H9 (cell line): ENCODE results near the gene OR4X1. TPM values are rescaled to one million over a fixed set of nuclear protein-coding genes. Genes with fewer than 3 reads are reported as not detected.

Experiments
- DNase-seq: peaks from one replicate; pipeline ENCODE4 v3.0.0-alpha.2; 2017
- H2AFZ ChIP-seq: one replicate; pipeline ENCODE4 v1.6.1; 2013; ENCODE audit warnings: mild to moderate bottlenecking, low read length, control low read depth, moderate library complexity
- H2AK5ac ChIP-seq: 2 replicates; pipeline ENCODE4 v1.6.1; 2013; ENCODE audit warnings: low read length, control low read depth, mixed read lengths; ENCODE audit not compliant: insufficient read length
- H2BK120ac ChIP-seq: one replicate; pipeline ENCODE4 v1.6.1; 2013; ENCODE audit warnings: low read depth, mild to moderate bottlenecking, low read length, control low read depth, inconsistent platforms; ENCODE audit not compliant: poor library complexity, severe bottlenecking
- H2BK12ac ChIP-seq: 2 replicates; pipeline ENCODE4 v1.6.1; 2013; ENCODE audit warnings: low read length, control low read depth, mixed read lengths, low read depth; ENCODE audit not compliant: insufficient read length
- H2BK15ac ChIP-seq: 2 replicates; pipeline ENCODE4 v1.6.1; 2013; ENCODE audit warnings: low read depth, low read length, control low read depth
- H2BK20ac ChIP-seq: one replicate; pipeline ENCODE4 v1.6.1; 2013; ENCODE audit warnings: low read depth, mild to moderate bottlenecking, low read length, control low read depth, inconsistent platforms; ENCODE audit not compliant: poor library complexity, severe bottlenecking
- H2BK5ac ChIP-seq: 2 replicates; pipeline ENCODE4 v1.6.1; 2013; ENCODE audit warnings: low read length, control low read depth, mixed read lengths; ENCODE audit not compliant: insufficient read length
- H3K14ac ChIP-seq: 2 replicates; pipeline ENCODE4 v1.6.1; 2013; ENCODE audit warnings: low read length, control low read depth; ENCODE audit not compliant: insufficient read depth
- H3K18ac ChIP-seq: 2 replicates; pipeline ENCODE4 v1.6.1; 2013; ENCODE audit warnings: low read depth, mild to moderate bottlenecking, mixed read lengths, low read length, control low read depth; ENCODE audit not compliant: insufficient read length
- H3K23ac ChIP-seq: 2 replicates; pipeline ENCODE4 v1.6.1; 2013; ENCODE audit warnings: low read length, control low read depth, mixed read lengths, low read depth; ENCODE audit not compliant: insufficient read length
- H3K23me2 ChIP-seq: 2 replicates; pipeline ENCODE4 v1.6.1; 2013; ENCODE audit warnings: low read depth, mild to moderate bottlenecking, mixed read lengths, low read length, control low read depth; ENCODE audit not compliant: insufficient read length, poor library complexity, severe bottlenecking
- H3K27ac ChIP-seq: 2 replicates; pipeline ENCODE4 v1.5.1; 2013; ENCODE audit warnings: low read length, control low read depth, mixed read lengths, low read depth; ENCODE audit not compliant: insufficient read length
- H3K27me3 ChIP-seq: 2 replicates; pipeline ENCODE4 v1.6.1; 2013; ENCODE audit warnings: low read length, control low read depth, inconsistent platforms; ENCODE audit not compliant: insufficient read depth
- H3K4ac ChIP-seq: 2 replicates; pipeline ENCODE4 v1.6.1; 2013; ENCODE audit warnings: low read depth, mild to moderate bottlenecking, control low read depth, inconsistent platforms, low read length, moderate library complexity
- H3K4me1 ChIP-seq: 2 replicates; pipeline ENCODE4 v1.6.1; 2013; ENCODE audit warnings: low read length, control low read depth, inconsistent platforms; ENCODE audit not compliant: insufficient read depth
- H3K4me2 ChIP-seq: 2 replicates; pipeline ENCODE4 v1.6.1; 2013; ENCODE audit warnings: low read length, control low read depth, mixed read lengths; ENCODE audit not compliant: insufficient read length, insufficient read depth
- H3K56ac ChIP-seq: 2 replicates; pipeline ENCODE4 v1.6.1; 2013; ENCODE audit warnings: low read depth, mild to moderate bottlenecking, mixed read lengths, low read length, control low read depth; ENCODE audit not compliant: insufficient read length
- H3K79me1 ChIP-seq: 2 replicates; pipeline ENCODE4 v1.6.1; 2013; ENCODE audit warnings: low read depth, mild to moderate bottlenecking, moderate library complexity, low read length, control low read depth, inconsistent platforms; ENCODE audit not compliant: insufficient read depth, poor library complexity, severe bottlenecking
- H3K79me2 ChIP-seq: 2 replicates; pipeline ENCODE4 v1.6.1; 2013; ENCODE audit warnings: low read length, control low read depth, inconsistent platforms; ENCODE audit not compliant: insufficient read depth
- H3K9ac ChIP-seq: 2 replicates; pipeline ENCODE4 v1.6.1; 2013; ENCODE audit warnings: low read length, control low read depth, mixed read lengths; ENCODE audit not compliant: insufficient read length; ENCODE audit errors: extremely low read depth
- H3K9me3 ChIP-seq: one replicate; pipeline ENCODE4 v1.6.1; 2013; ENCODE audit warnings: low read depth, low read length, inconsistent platforms; ENCODE audit not compliant: control insufficient read depth
- H3T11ph ChIP-seq: one replicate; pipeline ENCODE4 v1.6.1; 2013; ENCODE audit warnings: mild to moderate bottlenecking, low read length, control low read depth, inconsistent platforms
- H4K20me1 ChIP-seq: one replicate; pipeline ENCODE4 v1.6.1; 2013; ENCODE audit not compliant: control insufficient read depth, insufficient read length, insufficient read depth
- H4K5ac ChIP-seq: 2 replicates; pipeline ENCODE4 v1.6.1; 2013; ENCODE audit warnings: low read depth, mild to moderate bottlenecking, mixed read lengths, low read length, control low read depth; ENCODE audit not compliant: insufficient read length
- H4K8ac ChIP-seq: replicated peaks from 2 replicates; pipeline ENCODE4 v1.6.1; 2013; ENCODE audit warnings: low read length, control low read depth, mixed read lengths, low read depth; ENCODE audit not compliant: insufficient read length
- H4K91ac ChIP-seq: 2 replicates; pipeline ENCODE4 v1.6.1; 2013; ENCODE audit warnings: low read depth, mild to moderate bottlenecking, moderate library complexity, mixed read lengths, low read length, control low read depth; ENCODE audit not compliant: insufficient read length
- H3K27ac Mint-ChIP-seq, 3 experiments: 2 replicates in 2 of 3; 3 replicates in 1 of 3; pipeline ENCODE4 v1.8.0; 2020 to 2021; ENCODE audit warnings: mixed read lengths in 3 of 3, mild to moderate bottlenecking in 1 of 3, moderate library complexity in 1 of 3
- H3K27me3 Mint-ChIP-seq: 2 replicates; pipeline ENCODE4 v1.8.0; 2021; ENCODE audit warnings: low read depth, mild to moderate bottlenecking, moderate library complexity, mixed read lengths
- H3K36me3 Mint-ChIP-seq, 3 experiments: 2 replicates in 2 of 3; 3 replicates in 1 of 3; pipeline ENCODE4 v1.8.0; 2020 to 2021; ENCODE audit warnings: low read depth in 3 of 3, mixed read lengths in 3 of 3; ENCODE audit not compliant: insufficient read depth in 1 of 3
- H3K4me1 Mint-ChIP-seq, 2 experiments: 2 replicates each; pipeline ENCODE4 v1.8.0; 2020; ENCODE audit warnings: mixed read lengths in 2 of 2
- H3K4me3 Mint-ChIP-seq, 2 experiments: 2 replicates in 1 of 2; 3 replicates in 1 of 2; pipeline ENCODE4 v1.8.0; 2020 to 2021; ENCODE audit warnings: mild to moderate bottlenecking in 2 of 2, mixed read lengths in 2 of 2, moderate library complexity in 1 of 2
- H3K9me3 Mint-ChIP-seq, 2 experiments: 2 replicates in 1 of 2; 3 replicates in 1 of 2; pipeline ENCODE4 v1.8.0; 2020; ENCODE audit warnings: mild to moderate bottlenecking in 2 of 2, mixed read lengths in 2 of 2, moderate library complexity in 1 of 2
- CTCF ChIP-seq: fragments of 200-600 bp; sonication (generic); conservative IDR thresholded peaks from 3 replicates; pipeline ENCODE4 v1.8.0; 2021; ENCODE audit warnings: antibody characterized with exemption, mild to moderate bottlenecking
- WGBS: extraction: QIAGEN DNeasy Blood & Tissue Kit; methylation state at CpG from one replicate; pipeline ENCODE4 v1.1.7; 2013; ENCODE audit warnings: missing lambda C conversion rate, low lambda C conversion rate, mixed read lengths; ENCODE audit not compliant: insufficient read length; ENCODE audit errors: extremely low coverage; 5-methylcytosine and 5-hydroxymethylcytosine counted together
- total RNA-seq: library from RNA; stranded (reverse); gene quantifications from 2 replicates; pipeline ENCODE4 v1.2.1, GENCODE V29; 2021

Gene OR4X1
- total RNA-seq, 1 experiment from 2014 or later: not detected

- H3K56ac ChIP-seq: no peak within 1 kb of the TSS
- H4K5ac ChIP-seq: no peak within 1 kb of the TSS
- H2BK15ac ChIP-seq: no peak within 1 kb of the TSS
- H3K79me2 ChIP-seq: no peaks in the 10 kb centered on the region
- no peak within 1 kb of the TSS for H3K14ac ChIP-seq
- H2BK20ac ChIP-seq: no peak within 1 kb of the TSS
- no CpG with 5 or more reads among the region's 2 CpGs for WGBS
- no peak within 1 kb of the TSS for H2BK12ac ChIP-seq
- H3T11ph ChIP-seq: no peak within 1 kb of the TSS
- H3K9me3 ChIP-seq: peaks cover 88% of the 10 kb centered on the region
- no peak within 1 kb of the TSS for H2AK5ac ChIP-seq
- H2AFZ ChIP-seq: no peak within 1 kb of the TSS
- H3K4me2 ChIP-seq: no peak within 1 kb of the TSS
- Mint-ChIP-seq H3K36me3 (peaks cover 0 to 12% (median 5%) of the 10 kb centered on the region in 3 experiments; a peak in 5 of 7 replicates), H3K4me1 (no peaks in the 10 kb centered on the region), H3K27ac (no peak within 1 kb of the TSS), H3K4me3 (no peak within 1 kb of the TSS), H3K9me3 (peaks cover 93 to 97% of the 10 kb centered on the region in 2 experiments), H3K27me3 (peaks cover 1% of the 10 kb centered on the region; the same call in 1 of the 2 replicates)
- no peaks in the 10 kb centered on the region for H3K23me2 ChIP-seq
- no peak within 1 kb of the TSS for H4K8ac ChIP-seq
- no peak for TF ChIP-seq CTCF
- no peak within 1 kb of the TSS for H2BK120ac ChIP-seq
- H3K23ac ChIP-seq: no peak within 1 kb of the TSS
- DNase-seq: no peak
- no peaks in the 10 kb centered on the region for H3K27me3 ChIP-seq
- H4K20me1 ChIP-seq: no peaks in the 10 kb centered on the region
- no peak within 1 kb of the TSS for H3K27ac ChIP-seq
- no peak within 1 kb of the TSS for H3K18ac ChIP-seq
- no peaks in the 10 kb centered on the region for H3K4me1 ChIP-seq
- H3K9ac ChIP-seq: no peak within 1 kb of the TSS
- H3K79me1 ChIP-seq: no peaks in the 10 kb centered on the region
- no peak within 1 kb of the TSS for H4K91ac ChIP-seq
- H3K4ac ChIP-seq: no peak within 1 kb of the TSS
- no peak within 1 kb of the TSS for H2BK5ac ChIP-seq
These were observed 47.2 kb upstream of the OR4X1 start, which contains the start of gene OR4B1 for GRCh38 chr11:48216510-48216909. Gene OR4B1, plus strand, starts transcription at chr11:48216810. Its CDS starts 0 bp downstream, at chr11:48216810.
